Stimulated activated CD4-positive, alpha-beta T cell treated with anti-CD3 and anti-CD28 coated beads, Interleukin-4, amount 100 ng/mL, for 1 hour (primary cell): ENCODE measurements around the gene CCNL2.
"Not testable (repeated sequence)": the region's sequence is repeated elsewhere in the genome, so short reads cannot be mapped to it uniquely, and the experiment has no call there.

Experiments
- DNase-seq: peaks from one replicate; pipeline ENCODE4 v3.0.0-alpha.2; 2020

Gene CCNL2

GRCh38 chr1:1432274-1432950 is 33.3 kb upstream of the CCNL2 start:
- DNase-seq: no peak

- DNase-seq: no peak
Measured at GRCh38 chr1:1431845-1432273, 32.7 kb upstream of the CCNL2 start.

GRCh38 chr1:1430992-1431844 is 32.1 kb upstream of the CCNL2 start:
- no peak for DNase-seq

GRCh38 chr1:1430114-1430982 is 31.2 kb upstream of the CCNL2 start:
- DNase-seq: no peak

GRCh38 chr1:1429671-1430073 is 30.5 kb upstream of the CCNL2 start:
- no peak for DNase-seq

GRCh38 chr1:1428967-1429366 is 29.8 kb upstream of the CCNL2 start:
- DNase-seq: not testable (repeated sequence)

GRCh38 chr1:1428174-1428573 is 29.0 kb upstream of the CCNL2 start:
- DNase-seq: no peak

- DNase-seq: no peak
Measured at GRCh38 chr1:1427820-1428148, 28.6 kb upstream of the CCNL2 start.

GRCh38 chr1:1427106-1427819 is 28.1 kb upstream of the CCNL2 start:
- DNase-seq: no peak

- no peak for DNase-seq
Measured at GRCh38 chr1:1426496-1427105, 27.5 kb upstream of the CCNL2 start.

GRCh38 chr1:1425753-1426495 is 26.8 kb upstream of the CCNL2 start:
- no peak for DNase-seq

GRCh38 chr1:1425426-1425752 is 26.3 kb upstream of the CCNL2 start:
- DNase-seq: no peak

GRCh38 chr1:1424707-1425106 is 25.6 kb upstream of the CCNL2 start:
- DNase-seq: no peak

- DNase-seq: no peak
Measured at GRCh38 chr1:1423245-1423597, 24.1 kb upstream of the CCNL2 start.

- DNase-seq: no peak
Measured at GRCh38 chr1:1422465-1423244, 23.5 kb upstream of the CCNL2 start.

GRCh38 chr1:1421907-1422464 is 22.9 kb upstream of the CCNL2 start:
- DNase-seq: no peak

GRCh38 chr1:1421147-1421906 is 22.2 kb upstream of the CCNL2 start, which contains the start of gene ANKRD65:
TSS of gene ANKRD65 (minus strand) at chr1:1421276. CDS start at chr1:1421005, 271 bp downstream.
- DNase-seq: no peak

- no peak for DNase-seq
Measured at GRCh38 chr1:1420654-1421141, 21.6 kb upstream of the CCNL2 start.

- DNase-seq: no peak
Measured at GRCh38 chr1:1419813-1420653, 20.9 kb upstream of the CCNL2 start.
